Pulmonary artery endothelial cell (primary cell): ENCODE data around the gene GPR142. TPM values are rescaled to one million over a fixed set of nuclear protein-coding genes. Genes with fewer than 3 reads are reported as not detected.
"Not testable (repeated sequence)": the region's sequence is repeated elsewhere in the genome, so short reads cannot be mapped to it uniquely, and the experiment has no call there.

ENCODE experiments used
- DNase-seq: peaks from one replicate; pipeline ENCODE4 v3.0.0-alpha.2; 2011; ENCODE audit warnings: low read depth, low spot score
- total RNA-seq: library from RNA; depleted of rRNA; stranded (reverse); fragments of >200 nt; gene quantifications from 2 replicates; pipeline ENCODE4 v1.2.3, GENCODE V29; 2014

The GPR142 gene
- total RNA-seq, 1 donor from 2014 or later, result not detected

GRCh38 chr17:74390680-74391653 lies 23.7 kb downstream of the GPR142 start:
- no peak for DNase-seq

- no peak for DNase-seq
These were observed 24.5 kb downstream of the GPR142 start for GRCh38 chr17:74391771-74392170.

DNA sequence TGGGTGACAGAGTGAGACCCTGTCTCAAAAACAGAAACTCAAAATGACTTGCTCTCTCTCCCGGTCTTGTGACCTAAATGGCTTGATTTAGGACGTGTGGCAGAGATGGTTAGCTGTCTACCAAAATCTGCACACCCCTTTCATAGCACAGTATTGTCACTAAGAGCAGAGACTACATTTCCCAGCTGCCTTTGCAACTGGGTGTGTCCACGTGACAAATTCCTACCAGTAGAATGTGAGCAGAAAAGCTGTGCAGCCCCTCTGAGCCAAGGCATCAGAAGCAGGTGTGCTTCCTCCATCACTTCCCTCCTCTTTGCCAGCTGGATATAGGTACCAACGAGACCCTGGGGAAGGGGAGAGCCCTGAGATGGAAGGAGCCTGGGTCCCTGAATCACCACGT lies 25.5 kb downstream of the GPR142 start:
- no peak for DNase-seq

DNA sequence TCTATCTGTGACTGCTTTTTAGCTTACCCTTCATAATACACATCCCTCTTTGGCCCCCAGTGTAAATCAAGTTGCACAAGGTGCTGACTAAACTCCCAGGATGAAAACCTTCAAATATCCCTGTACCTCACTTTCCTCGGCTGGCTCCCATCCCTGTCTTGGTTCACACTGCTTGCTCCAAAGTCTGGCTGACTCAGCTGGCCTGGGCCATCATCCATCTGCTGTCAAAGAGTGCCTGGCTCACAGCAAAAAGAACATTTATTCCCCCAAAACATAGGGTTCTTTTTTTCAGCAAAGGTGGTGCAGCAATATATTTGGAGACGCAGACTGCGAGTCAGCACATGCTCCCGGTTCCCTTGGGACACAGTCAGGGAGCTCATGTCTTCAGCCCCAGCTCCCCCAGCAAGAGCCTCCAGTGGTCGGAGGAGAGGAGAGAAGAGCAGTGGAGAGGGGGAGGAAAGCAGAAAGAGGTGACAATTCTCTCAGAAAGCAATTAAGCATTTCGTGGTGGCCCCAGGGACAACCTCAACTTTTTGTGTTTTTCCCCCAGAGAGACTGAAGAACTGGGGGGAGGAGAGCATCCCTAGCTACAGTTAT lies 26.1 kb downstream of the GPR142 start:
- DNase-seq, result no peak

GRCh38 chr17:74394275-74394950 lies 27.1 kb downstream of the GPR142 start:
- DNase-seq, result no peak

- no peak for DNase-seq
These were observed 27.7 kb downstream of the GPR142 start for GRCh38 chr17:74394977-74395376.

- DNase-seq, result no peak
These were observed 29.3 kb downstream of the GPR142 start for GRCh38 chr17:74396567-74396966.

DNA sequence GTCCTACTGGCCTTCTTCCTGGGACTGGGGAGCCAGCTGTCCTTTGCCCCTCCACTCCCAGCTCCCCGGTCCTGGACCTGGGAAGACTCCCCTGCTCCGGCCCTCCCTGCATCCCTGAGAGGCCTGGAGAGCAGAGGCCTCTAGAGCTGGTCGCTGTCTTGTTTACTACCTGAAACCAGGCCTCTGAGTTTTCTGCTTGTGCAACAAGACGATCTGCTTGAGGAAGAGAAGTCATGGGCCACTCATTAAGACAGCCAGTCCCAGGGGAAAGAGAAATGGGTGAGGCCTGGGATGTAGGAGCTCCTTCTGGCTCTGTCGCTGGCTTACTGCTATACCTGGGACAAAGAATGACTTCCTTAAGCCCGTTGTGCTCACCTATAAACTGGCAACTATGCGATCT lies 34.7 kb downstream of the GPR142 start:
- DNase-seq, result no peak

DNA sequence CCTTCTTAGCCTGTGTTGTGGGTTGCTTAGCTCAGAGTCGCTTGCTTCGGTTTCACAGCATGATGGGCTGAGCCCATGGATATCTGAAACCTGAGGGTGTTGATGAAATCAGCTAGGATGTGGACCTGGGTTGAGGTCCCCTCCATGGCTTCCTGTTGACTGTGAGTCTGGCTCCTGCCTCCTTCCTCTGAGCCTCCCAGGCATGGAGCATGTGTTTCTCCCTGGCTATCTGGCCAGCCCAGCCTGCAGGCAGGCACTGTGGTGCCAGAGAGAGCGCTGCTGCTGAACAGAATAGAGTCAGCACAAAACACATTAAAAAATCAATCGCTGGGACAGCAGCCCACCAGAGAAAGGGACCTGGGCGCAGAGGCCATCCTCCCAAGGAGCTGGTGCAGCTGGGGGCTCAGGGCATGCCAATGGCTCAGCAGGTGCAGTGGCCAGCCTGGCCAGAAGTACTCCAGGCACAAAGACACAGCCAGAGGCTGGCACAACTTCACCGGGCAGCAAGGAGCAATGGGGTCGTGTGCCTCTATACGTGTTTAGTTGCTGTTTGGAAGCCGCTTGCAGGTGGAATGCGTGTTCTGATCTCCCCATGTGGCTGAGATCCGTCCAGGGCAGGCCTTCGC lies 36.3 kb downstream of the GPR142 start:
- DNase-seq, result no peak

- DNase-seq, result no peak
These were observed 36.9 kb downstream of the GPR142 start for GRCh38 chr17:74404218-74404617.

- DNase-seq, result no peak
These were observed 37.5 kb downstream of the GPR142 start for GRCh38 chr17:74404789-74405188.

- not testable (repeated sequence) for DNase-seq
These were observed 38.0 kb downstream of the GPR142 start for GRCh38 chr17:74405311-74405710.

DNA sequence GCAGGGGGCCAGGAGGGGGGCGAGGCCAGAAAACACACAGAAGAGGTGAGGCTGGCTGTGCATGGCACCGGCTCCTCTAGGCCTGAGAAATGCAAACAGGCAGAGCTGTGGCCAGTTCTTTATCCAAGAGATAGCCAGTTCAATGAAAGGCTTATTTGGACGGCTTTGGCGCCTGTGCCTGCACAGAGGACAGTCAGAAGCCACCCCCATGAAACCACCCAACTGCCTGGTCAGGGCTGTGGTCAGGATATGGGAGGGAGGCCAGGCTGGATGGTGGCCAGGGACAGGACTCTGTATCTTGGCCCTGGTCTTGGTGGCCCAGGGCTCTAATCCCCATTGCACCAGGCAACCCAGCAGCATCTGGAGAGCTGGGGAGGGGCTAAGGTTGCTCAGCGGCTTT lies 40.1 kb downstream of the GPR142 start:
- DNase-seq, result no peak

GRCh38 chr17:74408262-74408661 lies 41.0 kb downstream of the GPR142 start:
- no peak for DNase-seq

- DNase-seq, result no peak
These were observed 41.5 kb downstream of the GPR142 start for GRCh38 chr17:74408815-74409214.

DNA sequence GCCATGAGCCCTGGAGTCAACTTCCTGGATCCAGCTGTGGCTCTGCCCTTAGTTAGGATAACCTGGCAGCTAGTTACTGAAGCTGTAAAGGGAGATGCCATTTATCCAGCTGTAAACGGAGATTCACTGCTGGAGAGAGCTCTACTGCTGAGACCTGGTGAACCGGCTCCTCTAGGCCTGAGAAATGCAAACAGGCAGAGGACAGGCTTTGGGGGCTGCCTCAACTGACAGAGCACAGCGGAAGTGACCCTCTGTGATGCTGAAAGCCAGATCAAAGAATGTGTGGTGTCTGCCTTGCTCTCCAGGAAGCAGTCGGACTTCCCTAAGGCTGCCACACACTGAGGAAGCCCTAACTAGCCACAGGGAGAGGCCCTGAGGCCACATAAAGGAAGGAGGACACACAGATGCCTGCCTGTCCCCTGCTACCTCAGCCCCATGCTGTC lies 42.7 kb downstream of the GPR142 start:
- no peak for DNase-seq

- no peak for DNase-seq
These were observed 45.3 kb downstream of the GPR142 start for GRCh38 chr17:74412581-74412980.

GRCh38 chr17:74413491-74413890 lies 46.2 kb downstream of the GPR142 start:
- DNase-seq, result no peak

GRCh38 chr17:74414510-74414909 lies 47.2 kb downstream of the GPR142 start:
- DNase-seq, result no peak

DNA sequence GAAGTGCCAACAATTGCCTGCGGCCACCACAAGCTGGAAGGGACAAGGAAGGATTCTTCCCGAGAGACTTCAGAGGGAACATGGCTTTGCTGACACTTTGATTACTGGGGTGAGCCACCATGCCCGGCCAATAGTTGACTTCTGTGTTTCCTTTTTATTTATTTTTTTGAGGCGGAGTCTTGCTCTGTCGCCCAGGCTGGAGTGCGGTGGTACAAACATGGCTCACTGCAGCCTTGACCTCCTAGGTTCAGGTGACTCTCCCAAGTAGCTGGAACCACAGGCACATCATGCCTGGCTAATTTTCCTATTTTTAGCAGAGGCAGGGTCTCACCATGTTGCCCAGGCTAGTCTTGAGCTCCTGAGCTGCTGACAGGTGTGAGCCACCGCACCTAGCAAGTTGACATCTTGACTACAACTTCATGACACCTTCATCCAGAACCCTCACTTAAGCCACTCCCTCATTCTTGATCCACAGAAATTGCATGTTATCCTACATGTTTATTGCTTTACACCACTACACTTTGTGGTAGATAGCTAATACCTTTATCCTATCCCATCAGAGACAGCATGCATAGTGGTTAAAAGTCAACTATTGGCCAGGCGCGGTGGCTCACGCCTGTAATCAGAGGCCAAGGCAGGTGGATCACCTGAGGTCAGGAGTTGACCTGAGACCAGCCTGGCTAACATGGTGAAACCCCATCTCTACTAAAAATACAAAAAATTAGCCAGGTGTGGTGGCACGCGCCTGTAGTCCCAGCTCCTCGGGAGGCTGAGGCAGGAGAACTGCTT lies 48.5 kb downstream of the GPR142 start:
- DNase-seq, result no peak
